Effector CD4-positive, alpha-beta T cell (primary cell): ENCODE measurements around the gene NPTX2.

Source experiments
- DNase-seq: peaks from one replicate; pipeline ENCODE4 v3.0.0-alpha.2; 2020

NPTX2 gene

GRCh38 chr7:98654524-98655272, 37.6 kb downstream of the NPTX2 start:
- no peak for DNase-seq

- no peak for DNase-seq
These were observed 38.5 kb downstream of the NPTX2 start for GRCh38 chr7:98655611-98656010.

GRCh38 chr7:98656899-98657298, 39.8 kb downstream of the NPTX2 start:
- DNase-seq: no peak

GRCh38 chr7:98657736-98658135, 40.7 kb downstream of the NPTX2 start:
- no peak for DNase-seq

DNA sequence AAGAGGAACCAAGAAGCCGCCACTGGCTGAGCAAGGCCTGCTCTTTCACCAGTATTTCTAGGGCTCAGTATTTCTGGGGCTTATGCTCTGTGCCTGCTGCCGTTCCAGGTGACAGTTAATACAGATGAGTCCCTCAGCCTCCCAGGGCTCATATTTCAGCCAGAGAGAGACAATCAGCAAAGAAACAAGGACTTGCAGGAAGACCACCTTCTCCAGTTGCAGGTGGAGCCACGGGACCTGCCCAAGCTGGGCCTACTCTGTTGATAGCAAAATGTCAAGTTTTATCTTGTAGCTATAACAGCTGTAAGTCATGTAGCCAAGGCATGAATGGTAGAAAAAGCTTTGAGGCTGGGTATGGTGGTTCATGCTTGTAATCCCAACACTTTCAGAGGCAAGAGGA, 42.7 kb downstream of the NPTX2 start:
- no peak for DNase-seq

- no peak for DNase-seq
These were observed 44.5 kb downstream of the NPTX2 start for GRCh38 chr7:98661607-98662006.

GRCh38 chr7:98662289-98662688, 45.2 kb downstream of the NPTX2 start:
- no peak for DNase-seq

GRCh38 chr7:98664882-98665281, 47.8 kb downstream of the NPTX2 start:
- no peak for DNase-seq

DNA sequence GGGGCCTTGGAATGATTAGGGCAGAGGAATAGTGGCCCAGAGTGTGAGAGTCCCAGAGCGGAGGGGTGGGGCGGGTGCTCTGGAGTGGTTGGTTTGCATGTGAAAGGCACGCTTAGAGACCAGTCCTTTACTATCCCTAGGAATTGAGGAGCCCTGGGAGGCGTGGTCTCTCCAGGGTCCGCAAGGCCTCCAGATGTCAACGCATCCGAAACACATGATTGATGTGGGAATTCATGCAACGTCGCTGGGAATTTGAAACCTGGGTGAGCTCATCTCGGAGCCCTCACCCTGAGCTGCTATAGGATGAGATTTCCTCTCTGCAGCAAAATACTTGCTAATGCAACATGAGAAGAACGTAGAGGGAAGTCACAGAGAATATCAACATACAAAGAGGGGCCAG, 51.2 kb downstream of the NPTX2 start:
- no peak for DNase-seq

DNA sequence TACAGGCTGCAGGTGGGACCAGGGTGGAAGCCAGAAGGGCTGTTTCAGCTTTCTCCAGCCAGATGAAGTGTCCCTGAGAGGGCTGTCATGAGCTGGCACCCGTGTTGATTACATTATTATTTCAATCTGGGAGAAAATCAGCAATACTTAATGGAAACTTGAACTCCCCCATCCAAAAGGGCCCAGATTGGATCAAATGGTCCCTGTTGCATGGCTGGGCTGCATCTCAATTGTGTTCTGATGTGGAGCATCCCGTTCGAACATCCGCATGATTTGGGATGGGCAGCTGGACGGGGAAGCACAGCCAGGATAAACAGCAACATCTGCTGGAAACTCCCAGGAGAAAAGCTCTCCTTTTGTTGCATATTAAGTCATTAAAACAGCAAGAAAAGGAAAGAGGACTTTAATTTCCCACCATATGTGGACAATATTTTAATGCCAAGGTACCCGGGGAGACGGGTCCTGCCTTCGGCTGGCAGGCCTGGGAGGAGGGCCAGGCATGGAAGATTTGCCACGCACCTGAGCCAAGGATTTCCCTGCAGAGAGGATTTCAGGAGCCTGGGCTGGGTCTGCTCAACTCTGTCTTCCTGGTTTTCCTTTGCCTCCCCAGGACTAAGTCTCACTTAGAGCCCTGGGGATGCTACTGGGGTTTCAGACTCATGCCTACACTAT, 52.4 kb downstream of the NPTX2 start:
- DNase-seq: no peak

GRCh38 chr7:98670186-98670585, 53.1 kb downstream of the NPTX2 start:
- DNase-seq: no peak

- no peak for DNase-seq
These were observed 54.7 kb downstream of the NPTX2 start for GRCh38 chr7:98671733-98672331.

DNA sequence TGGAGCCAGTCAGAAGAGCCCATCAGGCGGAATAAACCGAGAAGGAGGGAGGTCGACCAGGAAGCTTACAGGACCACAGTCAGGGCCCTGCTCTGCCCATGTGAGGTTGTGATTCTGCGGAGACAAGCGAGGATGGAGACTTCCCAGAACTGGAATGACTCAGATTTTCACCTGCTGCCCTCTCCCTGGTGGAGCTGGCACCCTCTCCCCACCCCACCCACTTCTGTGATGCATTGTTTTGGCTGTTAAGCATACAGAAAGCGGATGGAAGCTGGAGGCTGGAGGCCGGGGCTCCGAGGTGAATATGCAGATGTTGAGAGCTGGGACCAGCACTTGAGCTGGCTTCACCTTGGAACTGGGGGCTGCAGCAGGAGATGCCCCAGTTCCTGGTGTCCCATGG, 57.4 kb downstream of the NPTX2 start:
- no peak for DNase-seq

DNA sequence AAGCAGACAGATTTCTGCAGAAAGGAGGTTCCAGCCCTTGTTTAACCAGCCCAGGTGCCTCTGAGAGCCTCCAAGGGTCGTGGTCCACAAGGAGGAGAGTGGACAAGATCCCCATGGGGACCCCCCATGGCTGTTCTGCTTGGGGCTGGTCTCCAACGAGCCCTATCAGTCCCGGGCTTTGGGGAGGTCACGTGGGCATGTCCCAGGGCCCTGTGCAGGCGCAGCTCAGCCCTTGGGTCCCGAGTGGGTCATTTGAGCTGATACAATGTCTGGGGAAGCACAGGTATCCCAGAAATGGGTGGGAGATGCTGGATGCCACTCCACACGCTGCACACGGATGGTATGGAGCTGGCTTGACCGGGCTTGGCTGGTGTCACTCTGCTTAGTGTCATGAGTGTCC, 57.8 kb downstream of the NPTX2 start:
- no peak for DNase-seq

- DNase-seq: no peak
These were observed 61.1 kb downstream of the NPTX2 start for GRCh38 chr7:98678215-98678614.
